GM12892 (cell line): ENCODE results near the gene MARK3.
"Not testable (repeated sequence)": the region's sequence is repeated elsewhere in the genome, so short reads cannot be mapped to it uniquely, and the experiment has no call there.

Experiments
- POLR2A ChIP-seq: IDR thresholded peaks from 2 replicates; pipeline ENCODE4 v1.6.1; 2011; ENCODE audit warnings: low read depth, low read length, control low read depth
- POLR2AphosphoS5 ChIP-seq: IDR thresholded peaks from 2 replicates; pipeline ENCODE4 v1.6.1; 2011; ENCODE audit warnings: low read depth, low read length, control low read depth
- TAF1 ChIP-seq: IDR thresholded peaks from 2 replicates; pipeline ENCODE4 v1.6.1; 2011; ENCODE audit warnings: low read depth, mild to moderate bottlenecking, control low read depth, low read length, borderline replicate concordance

DNA sequence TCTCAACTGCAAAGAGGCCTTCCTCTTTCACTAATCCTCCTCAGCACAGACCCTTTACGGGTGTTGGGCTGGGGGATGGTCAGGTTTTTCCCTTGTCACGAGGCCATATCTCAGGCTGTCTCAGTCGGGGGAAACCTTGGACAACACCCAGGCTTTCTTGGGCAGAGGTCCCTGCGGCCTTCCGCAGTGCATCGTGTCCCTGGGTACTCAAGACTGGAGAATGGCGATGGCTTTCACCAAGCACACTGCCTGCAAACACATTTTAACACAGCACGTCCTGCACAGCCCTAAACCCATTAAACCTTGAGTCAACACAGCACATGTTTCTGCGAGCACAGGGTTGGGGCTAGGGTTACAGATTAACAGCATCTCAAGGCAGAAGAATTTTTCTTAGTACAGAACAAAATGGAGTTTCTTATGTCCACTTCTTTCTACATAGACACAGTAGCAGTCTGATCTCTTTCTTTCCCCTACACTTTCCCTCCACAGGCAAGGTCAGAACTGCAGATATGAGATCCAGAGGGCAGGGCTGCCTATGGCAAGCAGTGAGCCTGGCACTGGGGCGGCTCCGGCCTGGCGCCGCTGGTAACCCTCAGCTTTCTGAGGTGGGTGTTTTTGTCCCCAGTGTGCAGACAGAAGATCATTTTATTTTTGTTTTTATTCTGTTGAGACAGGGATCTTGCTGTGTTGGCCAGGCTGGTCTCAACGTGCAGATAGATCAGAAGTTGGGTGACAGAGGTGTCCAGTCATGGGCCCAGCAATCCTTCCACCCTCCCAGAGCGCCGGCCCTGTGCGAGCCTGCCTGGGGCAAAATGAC lies 140.4 kb downstream of the MARK3 start:
- not testable (repeated sequence) for TF ChIP-seq POLR2A, POLR2AphosphoS5, TAF1
